Measurements from ENCODE around the gene FAXC. TPM values are rescaled to one million over a fixed set of nuclear protein-coding genes. Genes with fewer than 3 reads are reported as not detected.

FAXC gene
- polyA plus RNA-seq, 12 donors = 1.2 to 9.0 (median 2.8) TPM; not detected in 2

Other genes starting within 250 kb of the FAXC start
- 10 to 100 TPM in 3 of 12 donors, 1 to 10 TPM in 7, not detected in 2; 6.5 to 10.7 (median 9.8) TPM for gene COQ3, start 44.5 kb upstream of the FAXC start, polyA plus RNA-seq (ENCODE audit: insufficient read length in 12 of 12)
- 100 to 1,000 TPM in 11 of 12 donors, 10 to 100 TPM in 1; 86.9 to 288 (median 155) TPM for gene PNISR, start 75.6 kb upstream of the FAXC start, polyA plus RNA-seq (ENCODE audit: insufficient read length in 12 of 12)
- gene USP45, start 165.7 kb upstream of the FAXC start, polyA plus RNA-seq (ENCODE audit: insufficient read length in 12 of 12) = 10 to 100 TPM in 4 of 12 donors, 1 to 10 TPM in 7, not detected in 1; 5.3 to 12.7 (median 9.4) TPM
- 10 to 100 TPM in 11 of 12 donors, not detected in 1; 24.2 to 63.9 (median 53.4) TPM for gene CCNC, start 219.0 kb upstream of the FAXC start, polyA plus RNA-seq (ENCODE audit: insufficient read length in 12 of 12)